K562 (cell line): Measurements from ENCODE around the gene EMILIN1. TPM values are rescaled to one million over a fixed set of nuclear protein-coding genes. Genes with fewer than 3 reads are reported as not detected.
A peak's percentile ranks its signal among the peaks of the same experiment; 100 is the strongest.

Experiments used
- DACH1 ChIP-seq: fragments of 450-650 bp; IDR thresholded peaks from 2 replicates; pipeline ENCODE4 v1.6.1; 2018; ENCODE audit not compliant: partially characterized antibody
- HMG20B ChIP-seq: fragments of 250-450 bp; sonication (Bioruptor Pico); IDR thresholded peaks from 2 replicates; pipeline ENCODE4 v1.5.0; 2021; ENCODE audit warnings: mild to moderate bottlenecking
- polyA plus RNA-seq, 8 experiments: library from polyadenylated mRNA; depleted of rRNA in 4 of 8; stranded (reverse) in 5 of 8; unstranded in 3 of 8; fragments of >200 nt; fragmentation: Nextera tagmentation in 2 of 8; fragmentation: Illumina TruSeq in 1 of 8; extraction: Ambion mirVana in 2 of 8; extraction: Trizol in 1 of 8; gene quantifications; 2 replicates each; pipeline versions ENCODE4 v1.2.1 to v1.2.3, GENCODE V29; 2011 to 2014; ENCODE audit warnings: inconsistent platforms in 1 of 8, missing spikeins in 1 of 8
- total RNA-seq, 7 experiments: library from RNA; depleted of rRNA in 6 of 7; stranded (reverse); fragments of >200 nt in 6 of 7; fragmentation: Illumina TruSeq in 2 of 7; extraction: Trizol in 2 of 7; gene quantifications; 2 replicates each; pipeline versions ENCODE4 v1.2.1 to v1.2.3, GENCODE V29; 2011 to 2021; ENCODE audit warnings: low replicate concordance in 1 of 7
- TF ChIP-seq, protein P1 (sequence below): fragments of 450-650 bp; IDR thresholded peaks from 2 replicates; pipeline ENCODE4 v1.6.1; 2016; ENCODE audit warnings: mild to moderate bottlenecking
- TF ChIP-seq, protein P2 (sequence below), 2 experiments: fragments of 450-650 bp in 1 of 2; sonication (generic) in 1 of 2; formaldehyde crosslinking in 1 of 2; IDR thresholded peaks; 2 replicates each; pipeline versions ENCODE4 v1.7.1 to v1.9.0; 2016 to 2022; ENCODE audit warnings: inconsistent platforms in 1 of 2, mild to moderate bottlenecking in 1 of 2, missing genetic modification reagents in 1 of 2
- TF ChIP-seq, protein P3 (sequence below): fragments of 450-650 bp; IDR thresholded peaks from 2 replicates; pipeline ENCODE4 v1.6.1; 2016; ENCODE audit warnings: low read depth

Gene EMILIN1
- total and polyA plus RNA-seq, 9 of the 15 experiments (the other 6 are each of a cell fraction or from before 2014, with no cell fraction given) = 0.04 to 2.7 (median 0.54) TPM; not detected in 2

DNA sequence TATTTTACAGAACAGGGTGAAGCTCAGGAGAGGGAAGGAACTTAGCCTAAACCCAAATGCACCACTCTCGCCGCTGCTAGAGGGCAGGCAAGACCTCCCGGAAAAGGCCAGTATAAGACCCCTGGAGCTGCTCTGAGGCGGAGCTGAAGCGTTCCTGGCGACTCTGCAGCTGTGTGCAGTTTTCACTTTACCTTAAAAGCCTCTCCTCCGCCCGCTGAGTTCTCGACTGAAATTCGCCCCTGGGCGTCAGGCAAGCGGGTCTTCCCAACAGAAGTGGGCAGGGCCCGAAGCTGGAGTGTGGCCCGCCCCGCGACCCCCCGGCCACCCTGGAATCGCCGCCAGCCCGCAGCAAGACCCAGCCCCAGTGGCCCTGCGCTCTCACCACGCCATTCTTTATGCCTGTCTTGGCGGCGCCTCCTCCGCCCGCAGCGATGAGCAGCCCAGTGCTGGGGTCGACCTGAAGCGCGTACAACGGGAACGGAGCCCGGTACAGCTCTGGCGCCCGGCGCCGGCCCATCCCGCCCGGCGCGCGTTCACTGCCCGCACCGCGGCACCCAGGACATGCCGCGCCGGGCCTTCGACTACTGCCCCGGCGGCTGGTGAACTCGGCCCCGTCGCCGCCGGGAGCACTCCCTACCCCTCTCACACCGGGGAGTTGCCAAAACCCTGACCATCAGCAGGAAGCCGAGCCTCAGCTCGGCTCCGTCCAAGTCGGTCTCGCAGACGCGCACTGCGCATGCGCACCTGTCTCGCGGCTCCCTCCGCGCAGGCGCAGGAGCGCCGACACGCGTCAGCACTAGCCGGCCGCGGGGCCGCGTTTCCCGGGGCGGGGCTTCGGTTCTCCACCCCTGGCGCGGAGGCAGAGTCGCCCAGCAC lies 55.7 kb downstream of the EMILIN1 start, which contains the start of gene PREB (continued):
- TF ChIP-seq, protein P1, sequence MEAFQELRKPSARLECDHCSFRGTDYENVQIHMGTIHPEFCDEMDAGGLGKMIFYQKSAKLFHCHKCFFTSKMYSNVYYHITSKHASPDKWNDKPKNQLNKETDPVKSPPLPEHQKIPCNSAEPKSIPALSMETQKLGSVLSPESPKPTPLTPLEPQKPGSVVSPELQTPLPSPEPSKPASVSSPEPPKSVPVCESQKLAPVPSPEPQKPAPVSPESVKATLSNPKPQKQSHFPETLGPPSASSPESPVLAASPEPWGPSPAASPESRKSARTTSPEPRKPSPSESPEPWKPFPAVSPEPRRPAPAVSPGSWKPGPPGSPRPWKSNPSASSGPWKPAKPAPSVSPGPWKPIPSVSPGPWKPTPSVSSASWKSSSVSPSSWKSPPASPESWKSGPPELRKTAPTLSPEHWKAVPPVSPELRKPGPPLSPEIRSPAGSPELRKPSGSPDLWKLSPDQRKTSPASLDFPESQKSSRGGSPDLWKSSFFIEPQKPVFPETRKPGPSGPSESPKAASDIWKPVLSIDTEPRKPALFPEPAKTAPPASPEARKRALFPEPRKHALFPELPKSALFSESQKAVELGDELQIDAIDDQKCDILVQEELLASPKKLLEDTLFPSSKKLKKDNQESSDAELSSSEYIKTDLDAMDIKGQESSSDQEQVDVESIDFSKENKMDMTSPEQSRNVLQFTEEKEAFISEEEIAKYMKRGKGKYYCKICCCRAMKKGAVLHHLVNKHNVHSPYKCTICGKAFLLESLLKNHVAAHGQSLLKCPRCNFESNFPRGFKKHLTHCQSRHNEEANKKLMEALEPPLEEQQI = no peak
- TF ChIP-seq, protein P2, sequence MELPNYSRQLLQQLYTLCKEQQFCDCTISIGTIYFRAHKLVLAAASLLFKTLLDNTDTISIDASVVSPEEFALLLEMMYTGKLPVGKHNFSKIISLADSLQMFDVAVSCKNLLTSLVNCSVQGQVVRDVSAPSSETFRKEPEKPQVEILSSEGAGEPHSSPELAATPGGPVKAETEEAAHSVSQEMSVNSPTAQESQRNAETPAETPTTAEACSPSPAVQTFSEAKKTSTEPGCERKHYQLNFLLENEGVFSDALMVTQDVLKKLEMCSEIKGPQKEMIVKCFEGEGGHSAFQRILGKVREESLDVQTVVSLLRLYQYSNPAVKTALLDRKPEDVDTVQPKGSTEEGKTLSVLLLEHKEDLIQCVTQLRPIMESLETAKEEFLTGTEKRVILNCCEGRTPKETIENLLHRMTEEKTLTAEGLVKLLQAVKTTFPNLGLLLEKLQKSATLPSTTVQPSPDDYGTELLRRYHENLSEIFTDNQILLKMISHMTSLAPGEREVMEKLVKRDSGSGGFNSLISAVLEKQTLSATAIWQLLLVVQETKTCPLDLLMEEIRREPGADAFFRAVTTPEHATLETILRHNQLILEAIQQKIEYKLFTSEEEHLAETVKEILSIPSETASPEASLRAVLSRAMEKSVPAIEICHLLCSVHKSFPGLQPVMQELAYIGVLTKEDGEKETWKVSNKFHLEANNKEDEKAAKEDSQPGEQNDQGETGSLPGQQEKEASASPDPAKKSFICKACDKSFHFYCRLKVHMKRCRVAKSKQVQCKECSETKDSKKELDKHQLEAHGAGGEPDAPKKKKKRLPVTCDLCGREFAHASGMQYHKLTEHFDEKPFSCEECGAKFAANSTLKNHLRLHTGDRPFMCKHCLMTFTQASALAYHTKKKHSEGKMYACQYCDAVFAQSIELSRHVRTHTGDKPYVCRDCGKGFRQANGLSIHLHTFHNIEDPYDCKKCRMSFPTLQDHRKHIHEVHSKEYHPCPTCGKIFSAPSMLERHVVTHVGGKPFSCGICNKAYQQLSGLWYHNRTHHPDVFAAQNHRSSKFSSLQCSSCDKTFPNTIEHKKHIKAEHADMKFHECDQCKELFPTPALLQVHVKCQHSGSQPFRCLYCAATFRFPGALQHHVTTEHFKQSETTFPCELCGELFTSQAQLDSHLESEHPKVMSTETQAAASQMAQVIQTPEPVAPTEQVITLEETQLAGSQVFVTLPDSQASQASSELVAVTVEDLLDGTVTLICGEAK (IDR thresholded peaks at IDR 0.05) = peak; percentile 51; the same call in 1 of the 2 replicates
- TF ChIP-seq, protein P2 (CRISPR knock-in tag; IDR thresholded peaks at IDR 0.05) = no peak
- TF ChIP-seq HMG20B = no peak
- no peak for TF ChIP-seq DACH1
- TF ChIP-seq, protein P3, sequence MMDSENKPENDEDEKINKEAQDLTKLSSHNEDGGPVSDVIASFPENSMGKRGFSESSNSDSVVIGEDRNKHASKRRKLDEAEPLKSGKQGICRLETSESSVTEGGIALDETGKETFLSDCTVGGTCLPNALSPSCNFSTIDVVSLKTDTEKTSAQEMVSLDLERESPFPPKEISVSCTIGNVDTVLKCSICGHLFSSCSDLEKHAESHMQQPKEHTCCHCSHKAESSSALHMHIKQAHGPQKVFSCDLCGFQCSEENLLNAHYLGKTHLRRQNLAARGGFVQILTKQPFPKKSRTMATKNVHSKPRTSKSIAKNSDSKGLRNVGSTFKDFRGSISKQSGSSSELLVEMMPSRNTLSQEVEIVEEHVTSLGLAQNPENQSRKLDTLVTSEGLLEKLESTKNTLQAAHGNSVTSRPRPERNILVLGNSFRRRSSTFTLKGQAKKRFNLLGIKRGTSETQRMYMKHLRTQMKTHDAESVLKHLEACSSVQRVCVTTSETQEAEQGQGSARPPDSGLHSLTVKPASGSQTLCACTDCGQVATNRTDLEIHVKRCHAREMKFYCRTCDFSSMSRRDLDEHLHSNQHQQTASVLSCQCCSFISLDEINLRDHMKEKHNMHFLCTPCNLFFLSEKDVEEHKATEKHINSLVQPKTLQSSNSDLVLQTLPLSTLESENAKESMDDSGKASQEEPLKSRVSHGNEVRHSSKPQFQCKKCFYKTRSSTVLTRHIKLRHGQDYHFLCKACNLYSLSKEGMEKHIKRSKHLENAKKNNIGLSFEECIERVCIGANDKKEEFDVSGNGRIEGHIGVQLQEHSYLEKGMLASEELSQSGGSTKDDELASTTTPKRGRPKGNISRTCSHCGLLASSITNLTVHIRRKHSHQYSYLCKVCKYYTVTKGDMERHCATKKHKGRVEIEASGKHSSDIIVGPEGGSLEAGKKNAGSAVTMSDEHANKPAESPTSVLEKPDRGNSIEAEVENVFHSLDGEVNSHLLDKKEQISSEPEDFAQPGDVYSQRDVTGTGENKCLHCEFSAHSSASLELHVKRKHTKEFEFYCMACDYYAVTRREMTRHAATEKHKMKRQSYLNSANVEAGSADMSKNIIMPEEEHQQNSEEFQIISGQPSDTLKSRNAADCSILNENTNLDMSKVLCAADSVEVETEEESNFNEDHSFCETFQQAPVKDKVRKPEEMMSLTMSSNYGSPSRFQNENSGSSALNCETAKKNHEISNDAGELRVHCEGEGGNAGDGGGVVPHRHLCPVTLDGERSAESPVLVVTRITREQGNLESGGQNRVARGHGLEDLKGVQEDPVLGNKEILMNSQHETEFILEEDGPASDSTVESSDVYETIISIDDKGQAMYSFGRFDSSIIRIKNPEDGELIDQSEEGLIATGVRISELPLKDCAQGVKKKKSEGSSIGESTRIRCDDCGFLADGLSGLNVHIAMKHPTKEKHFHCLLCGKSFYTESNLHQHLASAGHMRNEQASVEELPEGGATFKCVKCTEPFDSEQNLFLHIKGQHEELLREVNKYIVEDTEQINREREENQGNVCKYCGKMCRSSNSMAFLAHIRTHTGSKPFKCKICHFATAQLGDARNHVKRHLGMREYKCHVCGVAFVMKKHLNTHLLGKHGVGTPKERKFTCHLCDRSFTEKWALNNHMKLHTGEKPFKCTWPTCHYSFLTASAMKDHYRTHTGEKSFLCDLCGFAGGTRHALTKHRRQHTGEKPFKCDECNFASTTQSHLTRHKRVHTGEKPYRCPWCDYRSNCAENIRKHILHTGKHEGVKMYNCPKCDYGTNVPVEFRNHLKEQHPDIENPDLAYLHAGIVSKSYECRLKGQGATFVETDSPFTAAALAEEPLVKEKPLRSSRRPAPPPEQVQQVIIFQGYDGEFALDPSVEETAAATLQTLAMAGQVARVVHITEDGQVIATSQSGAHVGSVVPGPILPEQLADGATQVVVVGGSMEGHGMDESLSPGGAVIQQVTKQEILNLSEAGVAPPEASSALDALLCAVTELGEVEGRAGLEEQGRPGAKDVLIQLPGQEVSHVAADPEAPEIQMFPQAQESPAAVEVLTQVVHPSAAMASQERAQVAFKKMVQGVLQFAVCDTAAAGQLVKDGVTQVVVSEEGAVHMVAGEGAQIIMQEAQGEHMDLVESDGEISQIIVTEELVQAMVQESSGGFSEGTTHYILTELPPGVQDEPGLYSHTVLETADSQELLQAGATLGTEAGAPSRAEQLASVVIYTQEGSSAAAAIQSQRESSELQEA = no peak
